ENCODE measurements around the gene DGCR2.

The DGCR2 gene

DNA sequence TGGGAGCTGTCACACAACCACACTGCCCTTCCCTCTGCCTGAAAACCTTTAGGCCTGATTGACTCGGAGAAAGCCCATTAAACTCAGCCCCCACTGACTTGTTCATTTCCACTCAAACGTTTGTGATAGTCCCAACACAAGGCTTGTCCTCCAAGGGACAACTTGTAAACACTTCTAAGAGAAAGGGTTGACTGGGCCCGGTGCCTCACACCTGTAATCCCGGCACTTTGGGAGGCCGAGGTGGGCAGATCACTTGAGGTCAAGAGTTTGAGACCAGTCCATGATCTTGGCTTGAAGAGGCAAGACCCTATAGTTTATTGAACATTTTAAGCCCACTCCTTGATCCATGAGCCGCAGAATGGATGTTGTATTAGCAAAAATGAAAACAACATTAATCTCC lies 122.8 kb downstream of the DGCR2 start:
- no peaks in the 10 kb centered on the region for H3K9me3 ChIP-seq (ENCODE audit: insufficient read depth, low read length, severe bottlenecking)
- H3K27ac ChIP-seq (ENCODE audit: low read length): no peak overlapping the region
- H2AFZ ChIP-seq (ENCODE audit: low read depth, low read length): no peak overlapping the region
- H3K79me2 ChIP-seq (ENCODE audit: insufficient read depth, low read length): no peaks in the 10 kb centered on the region
- H3K4me1 ChIP-seq (ENCODE audit: insufficient read depth, low read length): no peaks in the 10 kb centered on the region
- TF ChIP-seq EZH2 (IDR thresholded peaks at IDR 0.05; ENCODE audit: borderline replicate concordance, low read depth, low read length, severe bottlenecking): no peak
- TF ChIP-seq, protein P1, sequence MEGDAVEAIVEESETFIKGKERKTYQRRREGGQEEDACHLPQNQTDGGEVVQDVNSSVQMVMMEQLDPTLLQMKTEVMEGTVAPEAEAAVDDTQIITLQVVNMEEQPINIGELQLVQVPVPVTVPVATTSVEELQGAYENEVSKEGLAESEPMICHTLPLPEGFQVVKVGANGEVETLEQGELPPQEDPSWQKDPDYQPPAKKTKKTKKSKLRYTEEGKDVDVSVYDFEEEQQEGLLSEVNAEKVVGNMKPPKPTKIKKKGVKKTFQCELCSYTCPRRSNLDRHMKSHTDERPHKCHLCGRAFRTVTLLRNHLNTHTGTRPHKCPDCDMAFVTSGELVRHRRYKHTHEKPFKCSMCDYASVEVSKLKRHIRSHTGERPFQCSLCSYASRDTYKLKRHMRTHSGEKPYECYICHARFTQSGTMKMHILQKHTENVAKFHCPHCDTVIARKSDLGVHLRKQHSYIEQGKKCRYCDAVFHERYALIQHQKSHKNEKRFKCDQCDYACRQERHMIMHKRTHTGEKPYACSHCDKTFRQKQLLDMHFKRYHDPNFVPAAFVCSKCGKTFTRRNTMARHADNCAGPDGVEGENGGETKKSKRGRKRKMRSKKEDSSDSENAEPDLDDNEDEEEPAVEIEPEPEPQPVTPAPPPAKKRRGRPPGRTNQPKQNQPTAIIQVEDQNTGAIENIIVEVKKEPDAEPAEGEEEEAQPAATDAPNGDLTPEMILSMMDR (IDR thresholded peaks at IDR 0.05; ENCODE audit: borderline replicate concordance, extremely low read depth, low read length, poor library complexity, severe bottlenecking): no peak
- ATAC-seq (ENCODE audit: insufficient read depth, low read depth): no peak
- H3K36me3 ChIP-seq (ENCODE audit: insufficient read depth, low read length): no peaks in the 10 kb centered on the region
- no peak for DNase-seq
- no peak overlapping the region for H3K4me2 ChIP-seq (ENCODE audit: insufficient read depth, low read length)
- H4K20me1 ChIP-seq (ENCODE audit: insufficient read depth, low read length): no peaks in the 10 kb centered on the region
- H3K9ac ChIP-seq (ENCODE audit: low read depth, low read length): no peak overlapping the region
- no peak overlapping the region for H3K4me3 ChIP-seq (ENCODE audit: low read depth in 1 of 2, low read length in 2 of 2)
- peaks cover 3% of the 10 kb centered on the region for H3K27me3 ChIP-seq (ENCODE audit: insufficient read depth, low read length, poor library complexity)

DNA sequence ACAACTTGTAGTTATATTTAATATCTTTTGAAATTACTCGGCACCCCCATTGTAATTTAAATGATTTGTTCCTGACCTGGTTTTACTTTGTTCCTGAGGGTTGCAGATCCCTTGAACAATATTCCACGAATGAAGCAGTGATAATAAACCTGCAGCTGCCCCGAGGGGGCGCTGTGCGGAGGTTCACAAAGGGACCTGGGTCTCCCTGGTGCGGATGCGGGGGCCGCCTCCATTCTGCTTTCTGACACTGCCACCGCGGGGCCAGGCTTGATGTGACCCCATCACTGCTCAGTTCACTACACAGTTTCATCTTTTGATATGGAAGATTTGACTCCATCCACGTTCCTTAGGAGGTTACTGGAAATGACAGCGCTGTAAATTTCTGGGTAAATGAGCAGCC lies 123.2 kb downstream of the DGCR2 start:
- H3K27me3 ChIP-seq (ENCODE audit: insufficient read depth, low read length, poor library complexity): peaks cover 3% of the 10 kb centered on the region
- no peak for DNase-seq
- no peak overlapping the region for H3K4me2 ChIP-seq (ENCODE audit: insufficient read depth, low read length)
- no peaks in the 10 kb centered on the region for H3K79me2 ChIP-seq (ENCODE audit: insufficient read depth, low read length)
- H3K9ac ChIP-seq (ENCODE audit: low read depth, low read length): no peak overlapping the region
- H3K27ac ChIP-seq (ENCODE audit: low read length): no peak overlapping the region
- H3K4me1 ChIP-seq (ENCODE audit: insufficient read depth, low read length): no peaks in the 10 kb centered on the region
- H3K4me3 ChIP-seq (ENCODE audit: low read depth in 1 of 2, low read length in 2 of 2): no peak overlapping the region
- no peaks in the 10 kb centered on the region for H4K20me1 ChIP-seq (ENCODE audit: insufficient read depth, low read length)
- no peak overlapping the region for H2AFZ ChIP-seq (ENCODE audit: low read depth, low read length)
- ATAC-seq (ENCODE audit: insufficient read depth, low read depth): no peak
- TF ChIP-seq, protein P1 (IDR thresholded peaks at IDR 0.05; ENCODE audit: borderline replicate concordance, extremely low read depth, low read length, poor library complexity, severe bottlenecking): peak; percentile 24
- TF ChIP-seq EZH2 (IDR thresholded peaks at IDR 0.05; ENCODE audit: borderline replicate concordance, low read depth, low read length, severe bottlenecking): no peak
- H3K9me3 ChIP-seq (ENCODE audit: insufficient read depth, low read length, severe bottlenecking): no peaks in the 10 kb centered on the region
- no peaks in the 10 kb centered on the region for H3K36me3 ChIP-seq (ENCODE audit: insufficient read depth, low read length)

- no peak overlapping the region for H3K4me2 ChIP-seq (ENCODE audit: insufficient read depth, low read length)
- no peaks in the 10 kb centered on the region for H3K79me2 ChIP-seq (ENCODE audit: insufficient read depth, low read length)
- H3K4me3 ChIP-seq (ENCODE audit: low read depth in 1 of 2, low read length in 2 of 2): no peak overlapping the region
- no peaks in the 10 kb centered on the region for H3K9me3 ChIP-seq (ENCODE audit: insufficient read depth, low read length, severe bottlenecking)
- ATAC-seq (ENCODE audit: insufficient read depth, low read depth) (no peak), DNase-seq (no peak)
- H4K20me1 ChIP-seq (ENCODE audit: insufficient read depth, low read length): no peaks in the 10 kb centered on the region
- H2AFZ ChIP-seq (ENCODE audit: low read depth, low read length): no peak overlapping the region
- H3K27me3 ChIP-seq (ENCODE audit: insufficient read depth, low read length, poor library complexity): peaks cover 3% of the 10 kb centered on the region
- no peaks in the 10 kb centered on the region for H3K4me1 ChIP-seq (ENCODE audit: insufficient read depth, low read length)
- H3K27ac ChIP-seq (ENCODE audit: low read length): no peak overlapping the region
- H3K9ac ChIP-seq (ENCODE audit: low read depth, low read length): no peak overlapping the region
- no peaks in the 10 kb centered on the region for H3K36me3 ChIP-seq (ENCODE audit: insufficient read depth, low read length)
- TF ChIP-seq, protein P1 (IDR thresholded peaks at IDR 0.05; ENCODE audit: borderline replicate concordance, extremely low read depth, low read length, poor library complexity, severe bottlenecking): no peak
- no peak for TF ChIP-seq EZH2 (IDR thresholded peaks at IDR 0.05; ENCODE audit: borderline replicate concordance, low read depth, low read length, severe bottlenecking)
Measured at GRCh38 chr22:18997925-18998315, 124.3 kb downstream of the DGCR2 start.

All from DND-41 (cell line).